ENCODE results near the gene C1QTNF5. TPM values are rescaled to one million over a fixed set of nuclear protein-coding genes. Genes with fewer than 3 reads are reported as not detected.

Gene C1QTNF5
- total RNA-seq, 2 donors from 2014 or later: 6.9 to 9.3 TPM

DNA sequence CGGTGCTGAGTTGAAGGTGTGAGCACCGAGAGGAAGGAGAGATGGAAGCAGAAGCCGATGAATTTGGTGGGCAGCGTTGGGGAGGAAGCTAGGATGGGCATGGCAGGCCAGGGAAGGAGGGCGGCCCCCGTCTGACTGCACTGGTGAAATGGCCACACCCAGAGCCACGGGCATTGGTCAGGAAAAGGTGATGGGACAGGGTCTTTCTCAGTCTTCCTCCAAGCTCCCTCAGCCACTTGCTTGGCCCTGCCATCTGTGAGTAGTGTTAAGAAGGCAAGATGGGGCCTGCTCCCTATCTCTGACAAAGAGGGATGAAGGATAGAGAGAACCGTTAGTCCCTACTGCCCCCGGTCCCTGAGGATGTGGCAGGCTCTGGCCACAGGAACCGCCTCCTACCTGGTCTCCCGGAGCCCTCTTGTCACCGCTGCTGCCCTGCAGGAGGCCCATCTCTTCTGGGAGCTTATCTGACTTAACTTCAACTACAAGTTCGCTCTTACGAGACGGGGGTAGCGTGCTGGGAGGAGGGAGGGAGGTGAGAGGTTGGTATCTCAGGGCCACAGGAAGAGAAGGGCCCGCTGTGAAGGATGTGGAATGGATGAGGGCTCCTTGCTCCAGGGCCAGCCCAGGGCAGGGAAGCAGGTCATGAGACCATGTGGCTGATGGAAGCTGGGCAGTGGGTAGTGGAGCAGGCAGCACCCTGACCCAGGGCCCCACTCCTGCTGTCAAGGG lies 30.6 kb downstream of the C1QTNF5 start:
- no peak for DNase-seq
- ATAC-seq: no peak
- intact Hi-C loops (cut with DNase I, micrococcal nuclease): no loop called here

DNA sequence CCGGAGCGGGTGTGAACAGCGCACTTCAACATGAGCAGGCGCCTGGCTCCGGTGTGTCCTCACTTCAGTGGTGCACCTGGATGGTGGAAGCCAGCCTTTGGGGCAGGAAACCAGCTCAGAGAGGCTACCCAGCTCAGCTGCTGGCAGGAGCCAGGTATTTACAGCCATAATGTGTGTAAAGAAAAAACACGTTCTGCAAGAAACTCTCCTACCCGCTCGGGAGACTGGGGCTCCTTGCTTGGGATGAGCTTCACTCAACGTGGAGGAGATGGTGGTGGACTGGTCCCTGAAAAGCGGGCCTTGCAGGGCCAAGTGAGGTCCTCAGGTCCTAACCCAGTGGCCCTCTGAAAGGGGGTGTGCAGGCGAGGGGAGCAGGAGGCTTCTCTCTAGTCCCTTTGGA lies 31.3 kb downstream of the C1QTNF5 start:
- no peak for ATAC-seq
- intact Hi-C loops (cut with DNase I, micrococcal nuclease): no loop called here
- DNase-seq: no peak

DNA sequence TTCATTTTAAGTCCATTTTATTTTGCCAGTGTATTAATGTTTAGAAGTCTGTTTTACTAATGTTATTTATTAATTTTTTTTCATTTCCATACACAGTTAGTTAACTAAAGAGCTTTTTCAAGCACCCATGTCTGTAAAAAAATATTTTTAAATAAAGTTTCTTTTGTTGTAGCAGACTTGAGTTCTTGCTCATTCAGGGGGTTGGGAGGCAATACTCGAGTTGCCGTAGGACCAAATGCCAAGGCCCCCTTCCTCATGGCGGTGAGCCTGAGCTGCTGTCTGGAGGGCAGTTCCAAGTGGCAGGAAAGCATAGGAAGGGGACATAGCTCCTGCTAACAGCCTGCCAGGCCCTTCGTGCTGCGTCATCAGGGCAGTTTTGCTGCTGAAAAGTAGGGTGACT lies 32.7 kb downstream of the C1QTNF5 start:
- ATAC-seq: no peak
- no peak for DNase-seq
- intact Hi-C loops (cut with DNase I, micrococcal nuclease): no loop called here

DNA sequence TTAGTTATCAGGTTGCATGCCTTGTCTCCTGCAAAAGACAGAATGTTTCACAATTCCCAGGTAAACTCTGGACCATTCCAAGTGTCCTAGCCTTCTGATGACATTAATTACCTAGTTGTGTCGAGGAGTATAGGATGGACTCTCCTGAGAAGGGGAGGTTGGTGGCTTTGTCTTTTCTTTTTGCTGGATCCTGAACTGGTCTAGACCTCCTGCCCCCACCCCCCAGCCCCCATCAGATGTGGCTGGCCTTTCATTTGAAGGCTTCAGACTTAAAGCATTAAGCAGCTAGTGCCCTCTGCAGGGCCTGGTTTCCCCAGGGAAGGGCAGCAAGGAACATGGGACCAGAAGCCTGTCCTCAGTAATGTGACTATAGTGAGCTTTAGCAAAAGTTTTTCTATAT lies 33.5 kb downstream of the C1QTNF5 start:
- intact Hi-C loops (cut with DNase I, micrococcal nuclease): no loop called here
- no peak for DNase-seq
- no peak for ATAC-seq

DNA sequence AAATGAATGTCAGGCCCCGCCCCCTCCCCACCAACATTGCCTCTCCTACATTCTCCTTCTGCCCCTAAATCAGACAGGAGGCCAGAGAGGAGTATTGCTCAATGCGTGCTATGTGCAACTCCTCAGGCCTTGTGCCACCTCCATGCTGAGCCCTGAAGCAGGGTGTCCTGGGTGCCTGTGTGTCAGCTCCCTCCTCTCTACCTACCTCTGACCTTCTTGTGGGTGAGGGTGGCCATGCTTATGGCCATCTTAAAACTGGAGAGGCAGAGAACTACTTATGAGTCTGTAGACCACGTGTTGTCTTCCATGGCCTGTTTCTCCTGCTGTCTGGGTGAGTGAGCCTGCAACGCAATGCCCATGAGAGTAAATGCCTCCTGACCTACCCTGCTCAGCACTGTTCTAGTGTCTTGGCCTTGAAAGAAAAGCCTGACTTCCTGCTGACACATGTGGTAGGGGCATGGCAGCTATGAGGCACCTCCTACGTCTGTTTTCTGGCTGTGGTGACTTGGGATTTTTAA lies 34.3 kb downstream of the C1QTNF5 start:
- DNase-seq (no peak), ATAC-seq (no peak)
- intact Hi-C loops (cut with DNase I, micrococcal nuclease): no loop called here

DNA sequence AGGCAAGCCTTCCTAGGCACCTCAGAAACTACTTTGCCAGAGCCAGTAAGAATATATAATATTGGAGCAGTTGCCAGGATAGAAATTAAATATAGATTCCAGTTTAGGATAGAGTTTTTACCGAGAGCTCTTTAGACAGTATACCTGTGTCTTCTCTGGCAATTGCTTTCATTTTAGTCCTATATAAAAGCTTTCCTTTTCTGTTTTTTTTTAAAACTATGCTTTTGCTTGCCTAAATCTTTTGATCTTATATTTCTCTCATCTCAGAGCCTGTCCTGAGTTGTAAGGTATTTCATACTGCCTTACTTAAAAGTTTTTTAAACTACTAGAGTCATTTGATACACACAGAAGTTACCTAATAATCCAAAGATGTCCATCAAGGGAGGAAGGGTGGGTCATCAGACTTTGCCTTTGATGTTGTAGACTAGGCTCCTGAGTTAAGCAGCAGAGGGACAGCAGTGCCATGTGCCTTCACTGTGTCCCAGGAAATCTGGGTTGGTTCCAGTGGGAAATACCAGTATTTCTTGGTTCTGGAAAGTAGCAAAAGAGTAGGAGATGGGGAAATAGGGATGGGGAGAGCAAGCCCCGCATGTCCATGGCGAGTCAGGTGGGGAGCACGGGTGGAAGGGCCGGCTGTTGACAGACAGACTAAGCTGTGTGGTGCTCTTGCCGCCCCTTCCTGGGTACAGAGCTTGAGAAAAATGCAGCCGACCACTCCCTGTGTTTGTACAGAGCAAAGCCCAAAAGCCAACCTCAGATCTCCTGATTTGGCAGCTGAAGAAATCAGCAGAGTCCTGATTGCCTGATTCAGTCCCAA lies 34.9 kb downstream of the C1QTNF5 start:
- intact Hi-C loops (cut with DNase I, micrococcal nuclease): no loop called here
- DNase-seq (no peak), ATAC-seq (no peak)

DNA sequence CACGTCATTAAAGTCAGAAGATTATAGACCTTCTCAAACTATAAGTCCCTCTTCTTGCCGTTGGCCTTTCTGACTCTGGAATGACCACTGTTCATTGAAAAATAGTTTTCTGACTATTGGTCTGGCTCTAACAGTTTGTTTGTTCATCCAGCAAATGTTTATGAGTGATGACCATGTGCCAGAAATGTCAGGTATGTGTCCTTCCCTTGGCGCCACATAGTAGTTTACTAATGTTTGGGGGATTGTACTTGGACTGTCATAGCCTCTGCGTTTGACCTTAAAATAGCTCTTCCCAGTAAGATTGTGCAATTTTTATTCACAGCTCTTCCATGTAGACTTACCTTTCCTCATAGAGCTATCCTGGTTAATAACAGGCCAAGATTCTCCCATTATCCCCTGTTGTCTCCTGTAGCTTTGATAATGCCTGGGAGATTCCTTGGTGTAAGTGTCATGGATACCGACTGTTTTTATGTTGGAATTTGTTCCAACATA lies 37.4 kb downstream of the C1QTNF5 start:
- intact Hi-C loops (cut with DNase I, micrococcal nuclease): no loop called here
- no peak for DNase-seq
- no peak for ATAC-seq

DNA sequence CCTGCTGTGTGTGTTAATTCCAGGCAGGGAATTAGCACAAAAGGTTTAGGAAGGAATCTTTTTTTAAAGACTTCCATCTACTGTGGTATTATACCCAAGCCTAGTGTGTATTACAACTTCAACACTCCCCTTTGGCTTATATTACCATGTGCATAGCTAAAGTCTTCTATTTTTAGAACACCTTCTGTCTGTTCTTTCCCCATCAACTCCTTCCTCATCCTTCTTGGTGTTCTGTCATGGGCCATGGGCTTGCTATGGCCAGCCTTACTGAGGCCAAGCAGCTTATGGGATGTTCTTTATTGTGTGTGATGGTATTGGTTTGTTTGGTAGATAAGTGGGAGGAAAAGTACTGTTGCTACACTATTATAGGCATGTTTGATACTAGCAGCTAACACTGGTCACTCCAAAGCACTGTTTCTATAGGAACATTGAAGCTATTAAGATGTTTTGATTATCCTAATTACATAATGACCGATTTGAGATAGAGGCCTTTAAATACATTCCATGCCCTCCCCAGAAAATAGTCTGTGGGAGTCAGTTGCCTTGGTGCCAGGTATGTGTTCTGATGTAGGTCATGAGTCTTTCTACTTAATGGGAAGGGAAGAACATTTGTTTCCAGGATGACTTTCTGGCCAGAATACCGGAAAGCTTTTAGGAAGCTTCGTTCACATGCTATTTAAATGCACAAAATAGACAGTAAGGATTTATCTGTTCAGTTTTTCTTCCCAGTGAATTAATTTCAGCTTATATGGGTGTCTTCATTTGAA lies 40.3 kb downstream of the C1QTNF5 start:
- DNase-seq: no peak
- intact Hi-C loops (cut with DNase I, micrococcal nuclease): no loop called here

DNA sequence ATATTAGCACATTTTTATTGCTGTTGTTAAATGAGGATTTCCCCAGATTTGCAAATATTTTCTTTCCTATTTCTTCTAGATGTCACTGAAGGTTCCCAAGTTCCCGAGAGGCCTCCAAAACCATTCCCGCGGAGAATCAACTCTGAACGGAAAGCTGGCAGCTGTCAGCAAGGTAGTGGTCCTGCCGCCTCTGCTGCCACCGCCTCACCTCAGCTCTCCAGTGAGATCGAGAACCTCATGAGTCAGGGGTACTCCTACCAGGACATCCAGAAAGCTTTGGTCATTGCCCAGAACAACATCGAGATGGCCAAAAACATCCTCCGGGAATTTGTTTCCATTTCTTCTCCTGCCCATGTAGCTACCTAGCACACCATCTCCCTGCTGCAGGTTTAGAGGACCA lies 41.3 kb downstream of the C1QTNF5 start:
- ATAC-seq (no peak), DNase-seq (no peak)
- intact Hi-C loops (cut with DNase I, micrococcal nuclease): no loop called here

More for the DNA sequence above, 40.3 kb downstream of the C1QTNF5 start:
- no peak for ATAC-seq

DNA sequence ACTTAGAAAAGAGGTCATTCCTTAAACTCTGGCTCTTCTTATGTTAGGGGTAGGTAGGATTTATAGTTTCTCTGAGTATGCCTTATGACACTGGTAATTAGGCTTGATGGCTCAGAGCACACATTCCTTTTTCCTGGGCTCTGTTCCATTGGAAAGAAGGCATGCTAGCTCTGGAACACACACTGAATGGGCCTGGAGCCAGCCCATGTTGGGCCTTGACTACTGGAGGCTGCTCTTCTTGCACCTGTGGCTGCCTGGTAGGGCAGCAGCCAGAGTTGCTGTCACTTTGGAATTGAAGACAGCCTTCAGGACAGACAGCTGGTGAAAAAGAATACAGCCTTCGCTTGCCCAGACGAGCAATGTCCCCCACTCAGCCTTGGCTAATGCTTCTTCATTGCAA lies 42.0 kb downstream of the C1QTNF5 start:
- intact Hi-C loops (cut with DNase I, micrococcal nuclease): no loop called here
- no peak for DNase-seq
- no peak for ATAC-seq

DNA sequence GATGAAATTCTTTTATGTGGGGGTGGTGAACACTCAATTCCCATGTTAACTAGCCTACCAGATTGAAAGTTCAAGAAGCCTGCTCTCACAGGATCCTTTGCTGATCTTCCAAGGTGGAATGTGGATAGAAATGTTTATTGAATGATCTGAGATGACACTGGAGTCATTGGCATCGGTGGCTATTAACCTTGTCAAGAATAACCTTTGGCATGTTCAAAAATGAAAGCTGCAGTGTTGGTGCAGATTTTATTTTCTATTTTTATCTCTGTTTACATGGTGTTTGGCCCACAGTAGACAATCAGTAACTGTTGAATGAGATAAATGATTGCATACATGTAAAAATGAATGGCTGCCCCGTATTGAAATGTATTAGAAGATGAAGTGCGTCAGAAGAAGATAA lies 42.7 kb downstream of the C1QTNF5 start:
- ATAC-seq: no peak
- intact Hi-C loops (cut with DNase I, micrococcal nuclease): no loop called here
- no peak for DNase-seq

DNA sequence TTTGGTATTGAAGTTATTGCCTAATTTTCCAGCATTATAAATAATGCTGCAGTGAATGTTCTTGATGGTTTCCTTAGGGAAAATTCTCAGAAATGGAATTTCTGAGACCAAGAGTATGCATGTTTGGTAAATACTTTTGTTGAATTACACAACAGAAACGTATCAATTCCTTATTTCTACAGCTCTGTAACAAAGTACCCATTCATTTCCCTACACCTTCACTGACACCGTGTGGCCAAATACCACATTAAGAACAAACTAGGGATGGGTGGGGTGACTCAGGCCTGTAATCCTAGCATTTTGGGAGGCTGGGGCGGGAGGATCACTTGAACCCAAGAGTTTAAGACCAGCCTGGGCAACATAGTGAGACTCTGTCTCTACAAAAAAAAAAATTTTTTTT lies 45.5 kb downstream of the C1QTNF5 start:
- ATAC-seq (no peak), DNase-seq (no peak)
- intact Hi-C loops (cut with DNase I, micrococcal nuclease): no loop called here

DNA sequence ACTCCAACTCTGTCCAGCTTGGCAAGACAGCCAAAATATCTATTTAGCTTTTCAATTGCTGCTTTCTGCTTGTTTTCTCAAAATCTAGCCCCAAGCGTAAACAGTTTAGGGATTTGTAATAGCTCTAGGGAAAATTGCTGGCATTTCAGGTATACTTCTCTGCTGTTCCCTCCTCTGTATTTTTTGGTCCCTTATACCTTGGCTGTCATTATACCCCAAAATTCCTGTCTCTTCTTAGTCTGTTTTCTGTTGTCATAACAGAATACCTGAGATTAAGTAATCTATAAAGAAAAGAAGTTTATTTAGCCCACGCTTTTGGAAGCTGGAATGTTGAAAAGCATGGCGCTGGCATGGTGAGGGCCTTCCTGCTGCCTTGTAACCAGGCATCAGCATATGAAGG lies 47.2 kb downstream of the C1QTNF5 start:
- ATAC-seq: no peak
- DNase-seq: no peak
- intact Hi-C loops (cut with DNase I, micrococcal nuclease): no loop called here

DNA sequence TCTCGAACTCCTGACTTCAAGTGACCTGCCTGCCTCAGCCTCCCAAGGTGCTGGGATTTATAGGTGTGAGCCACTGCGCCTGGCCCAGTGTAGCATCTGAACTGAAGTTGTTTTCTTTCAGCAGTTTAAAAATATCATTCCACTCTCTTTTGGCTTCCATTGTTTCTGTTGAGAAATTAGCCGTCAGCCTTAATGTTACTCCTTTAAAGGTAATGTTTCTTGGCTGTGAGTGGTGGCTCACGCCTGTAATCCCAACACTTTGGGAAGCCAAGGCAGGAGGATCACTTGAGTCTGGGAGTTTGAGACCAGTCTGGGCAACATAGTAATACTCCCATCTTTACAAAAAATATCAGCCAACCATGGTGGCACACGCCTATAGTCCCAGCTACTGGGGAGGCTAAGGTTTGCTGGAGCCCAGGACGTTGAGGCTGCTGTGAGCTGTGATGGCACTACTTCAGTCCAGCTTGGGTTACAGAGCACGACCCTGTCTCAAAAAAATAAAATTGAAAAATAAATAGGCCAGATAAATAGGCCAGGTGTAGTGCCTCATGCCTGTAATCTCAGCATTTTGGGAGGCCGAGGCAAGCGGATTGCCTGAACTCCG lies 49.7 kb downstream of the C1QTNF5 start:
- ATAC-seq (no peak), DNase-seq (no peak)
- intact Hi-C loops (cut with DNase I, micrococcal nuclease): no loop called here

Small RNA genes lying within 50 kb of the gene (microRNA-seq; reads per million reads assigned to microRNA genes)
- gene MIR6756: 0 reads per million in 2 donors

Other genes with a start within 250 kb of the C1QTNF5 start
- gene DPAGT1, start 239.0 kb downstream of the C1QTNF5 start, total RNA-seq: 10 to 100 TPM; 32.4 to 50.3 TPM
- 10 to 100 TPM; 26.6 to 43.7 TPM for gene C2CD2L, start 233.5 kb downstream of the C1QTNF5 start, total RNA-seq
- 10 to 100 TPM; 34.9 to 35.7 TPM for gene HINFP, start 219.3 kb downstream of the C1QTNF5 start, total RNA-seq
- gene ABCG4, start 191.8 kb downstream of the C1QTNF5 start, total RNA-seq: not detected
- gene NLRX1, start 172.2 kb downstream of the C1QTNF5 start, total RNA-seq: 10 to 100 TPM; 14.8 to 17.9 TPM
- gene NHERF4, start 155.4 kb downstream of the C1QTNF5 start, total RNA-seq: 10 to 100 TPM; 63.6 to 85.0 TPM
- gene CBL, start 134.5 kb downstream of the C1QTNF5 start, total RNA-seq: 10 to 100 TPM; 12.4 to 14.1 TPM
- gene MCAM, start 23.8 kb downstream of the C1QTNF5 start, total RNA-seq: 10 to 100 TPM; 12.1 to 27.1 TPM
- 10 to 100 TPM; 19.9 to 24.0 TPM for gene RNF26, start 6.4 kb downstream of the C1QTNF5 start, total RNA-seq
- gene MFRP, start 5.8 kb upstream of the C1QTNF5 start, total RNA-seq: not detected
- gene USP2, start 40.8 kb upstream of the C1QTNF5 start, total RNA-seq: 10 to 100 TPM; 26.0 to 63.6 TPM
- 1 to 10 TPM; 1.8 to 6.4 TPM for gene THY1, start 82.3 kb upstream of the C1QTNF5 start, total RNA-seq